K562 (cell line): ENCODE measurements around the gene HLA-DOA. TPM values are rescaled to one million over a fixed set of nuclear protein-coding genes. Genes with fewer than 3 reads are reported as not detected.

Source experiments
- CBFB ChIP-seq: sonication (generic); formaldehyde crosslinking; IDR thresholded peaks from 2 replicates; pipeline ENCODE4 v1.4.0; 2020; ENCODE audit warnings: mild to moderate bottlenecking, missing genetic modification reagents
- HNRNPLL ChIP-seq: fragments of 200-400 bp; formaldehyde crosslinking; IDR thresholded peaks from 2 replicates; pipeline ENCODE4 v1.6.1; 2017; ENCODE audit warnings: low read length, low read depth, mild to moderate bottlenecking; ENCODE audit not compliant: poor library complexity, severe bottlenecking
- HNRNPUL1 ChIP-seq: fragments of 200-400 bp; formaldehyde crosslinking; IDR thresholded peaks from 2 replicates; pipeline ENCODE4 v1.6.1; 2017; ENCODE audit warnings: low read length
- JUND ChIP-seq, 2 experiments: IDR thresholded peaks; 2 replicates in 1 of 2; 3 replicates in 1 of 2; pipeline ENCODE4 v1.6.1; 2011; ENCODE audit warnings: borderline replicate concordance in 2 of 2, low read depth in 2 of 2, low read length in 2 of 2, improper control_type of control experiment in 1 of 2, missing biosample characterization in 1 of 2, missing genetic modification characterization in 1 of 2, missing genetic modification reagents in 1 of 2
- KDM2B ChIP-seq: fragments of 250-450 bp; sonication (Bioruptor Pico); IDR thresholded peaks from 2 replicates; pipeline ENCODE4 v1.8.0; 2021; ENCODE audit warnings: mild to moderate bottlenecking, moderate library complexity
- RB1 ChIP-seq: fragments of 450-650 bp; IDR thresholded peaks from 2 replicates; pipeline ENCODE4 v1.6.1; 2017; ENCODE audit warnings: low read depth, mild to moderate bottlenecking
- TAF15 ChIP-seq: fragments of 200-400 bp; formaldehyde crosslinking; IDR thresholded peaks from 2 replicates; pipeline ENCODE4 v1.6.1; 2017; ENCODE audit warnings: mild to moderate bottlenecking, low read depth, low read length, moderate library complexity
- TBL1XR1 ChIP-seq, 2 experiments: IDR thresholded peaks; 2 replicates each; pipeline ENCODE4 v1.6.1; 2012; ENCODE audit warnings: improper control_type of control experiment in 2 of 2, low read length in 2 of 2, mild to moderate bottlenecking in 1 of 2
- TCF7 ChIP-seq: sonication (generic); IDR thresholded peaks from 2 replicates; pipeline ENCODE4 v1.6.1; 2016; ENCODE audit warnings: antibody characterized with exemption, borderline replicate concordance
- TEAD4 ChIP-seq, 2 experiments: sonication (generic) in 1 of 2; formaldehyde crosslinking in 1 of 2; IDR thresholded peaks; 2 replicates each; pipeline versions ENCODE4 v1.6.1 to v1.8.0; 2012 to 2022; ENCODE audit warnings: borderline replicate concordance in 1 of 2, inconsistent platforms in 1 of 2, low read length in 1 of 2, mild to moderate bottlenecking in 1 of 2, missing genetic modification reagents in 1 of 2
- ZC3H4 ChIP-seq: sonication (generic); formaldehyde crosslinking; IDR thresholded peaks from 2 replicates; pipeline ENCODE4 v1.9.0; 2021; ENCODE audit warnings: missing genetic modification reagents, borderline replicate concordance
- ZFP30 ChIP-seq: fragments of 250-450 bp; sonication (Bioruptor Pico); IDR thresholded peaks from 2 replicates; pipeline ENCODE4 v1.8.0; 2022; ENCODE audit warnings: moderate library complexity, mild to moderate bottlenecking, inconsistent platforms, borderline replicate concordance
- ZNF583 ChIP-seq: fragments of 250-450 bp; sonication (Bioruptor Pico); IDR thresholded peaks from 2 replicates; pipeline ENCODE4 v1.4.0; 2020
- polyA plus RNA-seq, 8 experiments: library from polyadenylated mRNA; depleted of rRNA in 4 of 8; stranded (reverse) in 5 of 8; unstranded in 3 of 8; fragments of >200 nt; fragmentation: Nextera tagmentation in 2 of 8; fragmentation: Illumina TruSeq in 1 of 8; extraction: Ambion mirVana in 2 of 8; extraction: Trizol in 1 of 8; gene quantifications; 2 replicates each; pipeline versions ENCODE4 v1.2.1 to v1.2.3, GENCODE V29; 2011 to 2014; ENCODE audit warnings: inconsistent platforms in 1 of 8, missing spikeins in 1 of 8
- total RNA-seq, 7 experiments: library from RNA; depleted of rRNA in 6 of 7; stranded (reverse); fragments of >200 nt in 6 of 7; fragmentation: Illumina TruSeq in 2 of 7; extraction: Trizol in 2 of 7; gene quantifications; 2 replicates each; pipeline versions ENCODE4 v1.2.1 to v1.2.3, GENCODE V29; 2011 to 2021; ENCODE audit warnings: low replicate concordance in 1 of 7
- TF ChIP-seq, protein P1 (sequence below): fragments of 450-650 bp; IDR thresholded peaks from 2 replicates; pipeline ENCODE4 v1.6.1; 2018; ENCODE audit not compliant: partially characterized antibody
- TF ChIP-seq, protein P2 (sequence below), 2 experiments: fragments of 450-650 bp; IDR thresholded peaks; 2 replicates each; pipeline ENCODE4 v1.6.1; 2018; ENCODE audit warnings: mild to moderate bottlenecking in 2 of 2, low read depth in 1 of 2; ENCODE audit not compliant: partially characterized antibody in 2 of 2
- TF ChIP-seq, protein P3 (sequence below), 2 experiments: IDR thresholded peaks; 2 replicates each; pipeline ENCODE4 v1.6.1; 2011; ENCODE audit warnings: borderline replicate concordance in 1 of 2, control low read depth in 1 of 2, low read depth in 1 of 2, low read length in 1 of 2, mild to moderate bottlenecking in 1 of 2, mixed read lengths in 1 of 2, moderate library complexity in 1 of 2; ENCODE audit not compliant: insufficient read depth in 1 of 2, insufficient read length in 1 of 2, poor library complexity in 1 of 2, severe bottlenecking in 1 of 2; ENCODE audit errors: extremely low read depth in 1 of 2

Gene HLA-DOA
- total and polyA plus RNA-seq, 9 of the 15 experiments (the other 6 are each of a cell fraction or from before 2014, with no cell fraction given) = 0.07 TPM; not detected in 8

DNA sequence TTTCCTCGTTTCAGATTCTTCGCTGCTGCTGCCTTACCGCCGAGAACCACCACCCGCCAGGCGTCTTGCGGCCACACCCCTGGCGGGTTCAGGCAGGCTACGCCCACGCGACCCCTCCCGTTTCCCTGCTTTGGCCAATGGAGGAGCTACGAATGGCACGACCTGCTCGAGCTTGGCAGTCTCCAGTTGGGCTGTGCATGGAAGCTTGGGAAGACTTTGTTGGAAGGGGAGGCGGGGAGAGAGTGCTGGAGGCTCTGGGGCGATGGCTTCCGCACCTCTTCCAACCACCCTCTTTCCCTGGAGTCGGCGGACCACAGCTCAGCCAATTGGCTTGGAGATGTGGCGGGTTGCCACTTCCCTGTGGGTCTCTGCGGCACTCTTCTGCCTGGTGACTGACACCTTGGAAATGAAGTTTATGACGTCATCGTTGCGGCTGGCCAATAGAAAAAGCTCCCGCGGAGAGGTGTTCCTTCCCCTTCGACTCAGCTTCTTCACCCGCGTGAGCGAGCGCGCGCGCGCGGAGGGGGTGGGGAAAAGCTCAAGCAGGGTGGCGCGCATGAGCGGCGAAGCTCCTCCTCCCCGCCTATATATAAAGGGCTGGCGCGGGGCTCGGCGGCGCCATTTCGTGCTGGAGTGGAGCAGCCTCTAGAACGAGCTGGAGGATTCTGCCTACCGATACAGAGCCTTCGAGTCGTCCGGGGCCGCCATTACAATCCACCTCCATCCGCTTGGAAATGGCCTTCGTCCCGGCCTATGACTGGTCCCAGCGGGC lies 37.6 kb downstream of the HLA-DOA start (continued):
- TF ChIP-seq, protein P1, sequence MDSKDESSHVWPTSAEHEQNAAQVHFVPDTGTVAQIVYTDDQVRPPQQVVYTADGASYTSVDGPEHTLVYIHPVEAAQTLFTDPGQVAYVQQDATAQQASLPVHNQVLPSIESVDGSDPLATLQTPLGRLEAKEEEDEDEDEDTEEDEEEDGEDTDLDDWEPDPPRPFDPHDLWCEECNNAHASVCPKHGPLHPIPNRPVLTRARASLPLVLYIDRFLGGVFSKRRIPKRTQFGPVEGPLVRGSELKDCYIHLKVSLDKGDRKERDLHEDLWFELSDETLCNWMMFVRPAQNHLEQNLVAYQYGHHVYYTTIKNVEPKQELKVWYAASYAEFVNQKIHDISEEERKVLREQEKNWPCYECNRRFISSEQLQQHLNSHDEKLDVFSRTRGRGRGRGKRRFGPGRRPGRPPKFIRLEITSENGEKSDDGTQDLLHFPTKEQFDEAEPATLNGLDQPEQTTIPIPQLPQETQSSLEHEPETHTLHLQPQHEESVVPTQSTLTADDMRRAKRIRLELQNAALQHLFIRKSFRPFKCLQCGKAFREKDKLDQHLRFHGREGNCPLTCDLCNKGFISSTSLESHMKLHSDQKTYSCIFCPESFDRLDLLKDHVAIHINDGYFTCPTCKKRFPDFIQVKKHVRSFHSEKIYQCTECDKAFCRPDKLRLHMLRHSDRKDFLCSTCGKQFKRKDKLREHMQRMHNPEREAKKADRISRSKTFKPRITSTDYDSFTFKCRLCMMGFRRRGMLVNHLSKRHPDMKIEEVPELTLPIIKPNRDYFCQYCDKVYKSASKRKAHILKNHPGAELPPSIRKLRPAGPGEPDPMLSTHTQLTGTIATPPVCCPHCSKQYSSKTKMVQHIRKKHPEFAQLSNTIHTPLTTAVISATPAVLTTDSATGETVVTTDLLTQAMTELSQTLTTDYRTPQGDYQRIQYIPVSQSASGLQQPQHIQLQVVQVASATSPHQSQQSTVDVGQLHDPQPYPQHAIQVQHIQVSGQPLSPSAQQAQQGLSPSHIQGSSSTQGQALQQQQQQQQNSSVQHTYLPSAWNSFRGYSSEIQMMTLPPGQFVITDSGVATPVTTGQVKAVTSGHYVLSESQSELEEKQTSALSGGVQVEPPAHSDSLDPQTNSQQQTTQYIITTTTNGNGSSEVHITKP = peak; percentile 41
- peak; percentile 81 for TF ChIP-seq TEAD4 (IDR thresholded peaks at IDR 0.05; ENCODE audit: low read length)
- TF ChIP-seq TEAD4 (CRISPR knock-in tag; IDR thresholded peaks at IDR 0.05; ENCODE audit: borderline replicate concordance) = no peak
- TF ChIP-seq TBL1XR1 (IDR thresholded peaks at IDR 0.05; ENCODE audit: low read length in 2 of 2) = peak; percentile 39 to 94
- no peak; the same call in 1 of the 2 replicates for TF ChIP-seq ZNF583 (CRISPR knock-in tag)
- TF ChIP-seq CBFB (CRISPR knock-in tag) = no peak; the same call in none of the 2 replicates
- peak; percentile 88 for TF ChIP-seq RB1
- no peak for TF ChIP-seq TCF7
- peak; percentile 83 for TF ChIP-seq HNRNPUL1
- peak; percentile 22; the same call in 1 of the 2 replicates for TF ChIP-seq ZFP30 (CRISPR knock-in tag)
- peak; percentile 77; the same call in 1 of the 2 replicates for TF ChIP-seq KDM2B
- peak; percentile 61 for TF ChIP-seq HNRNPLL
- peak; percentile 100 for TF ChIP-seq JUND (IDR thresholded peaks at IDR 0.05; ENCODE audit: borderline replicate concordance, low read depth, low read length)
- peak; percentile 98 for TF ChIP-seq JUND (tag; IDR thresholded peaks at IDR 0.05; ENCODE audit: borderline replicate concordance, low read depth, low read length)
- TF ChIP-seq, protein P2, sequence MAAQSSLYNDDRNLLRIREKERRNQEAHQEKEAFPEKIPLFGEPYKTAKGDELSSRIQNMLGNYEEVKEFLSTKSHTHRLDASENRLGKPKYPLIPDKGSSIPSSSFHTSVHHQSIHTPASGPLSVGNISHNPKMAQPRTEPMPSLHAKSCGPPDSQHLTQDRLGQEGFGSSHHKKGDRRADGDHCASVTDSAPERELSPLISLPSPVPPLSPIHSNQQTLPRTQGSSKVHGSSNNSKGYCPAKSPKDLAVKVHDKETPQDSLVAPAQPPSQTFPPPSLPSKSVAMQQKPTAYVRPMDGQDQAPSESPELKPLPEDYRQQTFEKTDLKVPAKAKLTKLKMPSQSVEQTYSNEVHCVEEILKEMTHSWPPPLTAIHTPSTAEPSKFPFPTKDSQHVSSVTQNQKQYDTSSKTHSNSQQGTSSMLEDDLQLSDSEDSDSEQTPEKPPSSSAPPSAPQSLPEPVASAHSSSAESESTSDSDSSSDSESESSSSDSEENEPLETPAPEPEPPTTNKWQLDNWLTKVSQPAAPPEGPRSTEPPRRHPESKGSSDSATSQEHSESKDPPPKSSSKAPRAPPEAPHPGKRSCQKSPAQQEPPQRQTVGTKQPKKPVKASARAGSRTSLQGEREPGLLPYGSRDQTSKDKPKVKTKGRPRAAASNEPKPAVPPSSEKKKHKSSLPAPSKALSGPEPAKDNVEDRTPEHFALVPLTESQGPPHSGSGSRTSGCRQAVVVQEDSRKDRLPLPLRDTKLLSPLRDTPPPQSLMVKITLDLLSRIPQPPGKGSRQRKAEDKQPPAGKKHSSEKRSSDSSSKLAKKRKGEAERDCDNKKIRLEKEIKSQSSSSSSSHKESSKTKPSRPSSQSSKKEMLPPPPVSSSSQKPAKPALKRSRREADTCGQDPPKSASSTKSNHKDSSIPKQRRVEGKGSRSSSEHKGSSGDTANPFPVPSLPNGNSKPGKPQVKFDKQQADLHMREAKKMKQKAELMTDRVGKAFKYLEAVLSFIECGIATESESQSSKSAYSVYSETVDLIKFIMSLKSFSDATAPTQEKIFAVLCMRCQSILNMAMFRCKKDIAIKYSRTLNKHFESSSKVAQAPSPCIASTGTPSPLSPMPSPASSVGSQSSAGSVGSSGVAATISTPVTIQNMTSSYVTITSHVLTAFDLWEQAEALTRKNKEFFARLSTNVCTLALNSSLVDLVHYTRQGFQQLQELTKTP (IDR thresholded peaks at IDR 0.05; ENCODE audit: low read depth in 1 of 2, partially characterized antibody in 2 of 2) = peak in 1 of 2 experiments; percentile 82
- TF ChIP-seq, protein P3, sequence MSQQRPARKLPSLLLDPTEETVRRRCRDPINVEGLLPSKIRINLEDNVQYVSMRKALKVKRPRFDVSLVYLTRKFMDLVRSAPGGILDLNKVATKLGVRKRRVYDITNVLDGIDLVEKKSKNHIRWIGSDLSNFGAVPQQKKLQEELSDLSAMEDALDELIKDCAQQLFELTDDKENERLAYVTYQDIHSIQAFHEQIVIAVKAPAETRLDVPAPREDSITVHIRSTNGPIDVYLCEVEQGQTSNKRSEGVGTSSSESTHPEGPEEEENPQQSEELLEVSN (IDR thresholded peaks at IDR 0.05; ENCODE audit: borderline replicate concordance in 1 of 2, extremely low read depth in 1 of 2, insufficient read depth in 1 of 2, insufficient read length in 1 of 2, low read depth in 1 of 2, low read length in 1 of 2, poor library complexity in 1 of 2, severe bottlenecking in 1 of 2) = peak; percentile 97
- TF ChIP-seq TAF15 = 0 out of 2 replicates have a peak, but pooled peaks have one; percentile 29
- TF ChIP-seq ZC3H4 (CRISPR knock-in tag) = no peak
